ENCODE data around the gene SLC37A2.

The SLC37A2 gene

DNA sequence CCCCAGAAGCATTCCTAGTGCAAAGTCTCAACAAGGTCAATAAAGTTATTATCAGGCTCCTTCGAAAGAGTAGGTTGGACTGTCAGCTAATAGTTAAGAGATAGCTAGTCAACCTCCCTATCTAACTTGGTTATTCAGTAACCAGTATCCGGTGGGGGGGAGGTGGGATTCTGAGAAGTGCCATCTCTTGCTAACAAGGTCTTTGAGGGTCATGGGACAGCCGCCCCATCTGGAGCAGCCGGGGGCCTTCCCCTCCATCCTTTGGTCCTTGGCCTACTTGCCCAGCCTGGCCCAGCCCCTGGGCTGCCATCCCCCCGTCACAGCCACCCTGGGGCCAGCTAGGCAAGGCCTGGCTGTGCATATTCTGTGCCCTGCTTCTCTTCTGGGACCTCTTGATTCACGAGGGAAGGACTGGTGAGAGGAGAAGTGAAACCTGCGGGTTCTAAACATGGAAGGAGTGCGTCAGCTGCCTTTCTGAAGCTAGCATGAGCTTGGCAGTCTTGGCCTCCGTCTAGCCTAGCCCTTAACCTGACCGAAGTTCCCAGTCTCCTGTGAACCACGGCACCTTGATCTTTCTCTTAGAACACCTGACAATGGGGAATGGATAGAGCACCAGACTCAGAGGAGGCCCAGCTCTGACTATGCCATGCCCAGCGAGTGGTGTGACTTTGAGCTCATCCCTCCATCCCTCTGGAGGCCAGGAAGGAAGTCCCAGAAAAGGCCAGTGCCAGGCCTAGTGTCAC is 9.3 kb downstream of the SLC37A2 start:
- no peak overlapping the region for H3K27ac ChIP-seq (ENCODE audit: low read depth, low read length)
- H4K12ac ChIP-seq (ENCODE audit: low read depth, low read length): no peak overlapping the region
- H2AK5ac ChIP-seq (ENCODE audit: low read length): no peak overlapping the region
- H3K4me3 ChIP-seq (ENCODE audit: low read depth, low read length): no peak overlapping the region
- H3K9ac ChIP-seq (ENCODE audit: low read length): no peak overlapping the region
- no peak overlapping the region for H4K8ac ChIP-seq (ENCODE audit: low read depth, low read length)
- no peaks in the 10 kb centered on the region for H3K9me3 ChIP-seq (ENCODE audit: insufficient read depth, low read depth, low read length)
- H2BK120ac ChIP-seq (ENCODE audit: insufficient read depth, low read length, poor library complexity): no peak overlapping the region
- no peak overlapping the region for H3K23ac ChIP-seq (ENCODE audit: low read length)
- no CpG with 5 or more reads among the region's 12 CpGs for WGBS (ENCODE audit: extremely low coverage, insufficient coverage, insufficient read length)
- H3K27me3 ChIP-seq (ENCODE audit: insufficient read depth, low read length): no peaks in the 10 kb centered on the region
- no peak overlapping the region for H4K91ac ChIP-seq (ENCODE audit: low read depth, low read length)
- no peak overlapping the region for H3K4me2 ChIP-seq (ENCODE audit: low read length)
- no peak overlapping the region for H2BK12ac ChIP-seq (ENCODE audit: low read length)
- H3K79me1 ChIP-seq (ENCODE audit: low read length): no peaks in the 10 kb centered on the region
- peak; percentile 22 for DNase-seq
- H3K18ac ChIP-seq (ENCODE audit: low read length): no peak overlapping the region
- no peak overlapping the region for H2AFZ ChIP-seq (ENCODE audit: insufficient read depth, low read length, poor library complexity)
- H3K14ac ChIP-seq (ENCODE audit: low read length): no peak overlapping the region
- no peaks in the 10 kb centered on the region for H3K36me3 ChIP-seq (ENCODE audit: control insufficient read depth in 1 of 2, insufficient read depth in 2 of 2, low read length in 2 of 2)
- no peak overlapping the region for H2BK5ac ChIP-seq (ENCODE audit: low read depth, low read length, poor library complexity)
- H3K4ac ChIP-seq (ENCODE audit: low read depth, low read length): no peak overlapping the region
- H3K4me1 ChIP-seq (ENCODE audit: control insufficient read depth in 1 of 2, insufficient read depth in 2 of 2, low read length in 2 of 2): peaks cover 0 to 8% of the 10 kb centered on the region in 2 experiments
- no peaks in the 10 kb centered on the region for H3K79me2 ChIP-seq (ENCODE audit: control insufficient read depth, insufficient read depth, low read length, poor library complexity)

DNA sequence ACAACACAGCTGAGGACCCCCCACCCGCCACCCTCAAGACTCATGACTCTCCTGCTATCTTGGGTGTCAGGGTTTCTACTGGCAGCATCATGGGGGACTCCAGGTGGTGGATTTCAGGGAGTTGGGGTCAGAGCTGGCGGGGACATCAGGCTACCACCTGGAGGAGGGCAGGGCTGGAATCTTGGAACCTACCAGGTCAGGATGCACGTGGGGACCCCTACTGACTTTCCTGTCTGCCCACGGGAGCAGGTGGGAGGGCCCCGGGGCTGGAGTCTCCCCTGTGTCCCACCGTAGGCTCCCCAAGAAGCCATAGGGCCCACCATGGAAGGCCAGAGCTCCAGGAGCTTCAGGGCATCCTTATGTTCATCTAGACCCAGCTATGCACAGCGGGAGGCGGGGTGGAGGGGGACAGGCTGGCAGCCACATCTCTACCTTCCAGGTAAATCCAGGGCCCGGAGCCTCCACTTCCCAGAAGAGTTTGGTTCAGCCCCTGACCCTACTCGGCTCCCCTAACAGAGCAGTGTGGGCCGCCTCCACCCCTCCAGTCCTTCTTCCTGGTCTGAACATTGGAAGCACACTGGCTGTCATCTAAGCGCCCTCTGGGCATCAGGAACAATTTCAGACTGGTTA is 10.0 kb downstream of the SLC37A2 start:
- Histone ChIP-seq H3K9ac (ENCODE audit: low read length) (no peak overlapping the region), H3K9me3 (ENCODE audit: insufficient read depth, low read depth, low read length) (no peaks in the 10 kb centered on the region), H3K27ac (ENCODE audit: low read depth, low read length) (no peak overlapping the region), H3K4me3 (ENCODE audit: low read depth, low read length) (no peak overlapping the region), H2BK5ac (ENCODE audit: low read depth, low read length, poor library complexity) (no peak overlapping the region), H3K79me2 (ENCODE audit: control insufficient read depth, insufficient read depth, low read length, poor library complexity) (no peaks in the 10 kb centered on the region), H2AK5ac (ENCODE audit: low read length) (no peak overlapping the region), H4K8ac (ENCODE audit: low read depth, low read length) (no peak overlapping the region), H4K12ac (ENCODE audit: low read depth, low read length) (no peak overlapping the region), H2BK120ac (ENCODE audit: insufficient read depth, low read length, poor library complexity) (no peak overlapping the region), H3K14ac (ENCODE audit: low read length) (no peak overlapping the region), H4K91ac (ENCODE audit: low read depth, low read length) (no peak overlapping the region), H3K4ac (ENCODE audit: low read depth, low read length) (no peak overlapping the region), H2AFZ (ENCODE audit: insufficient read depth, low read length, poor library complexity) (no peak overlapping the region), H3K79me1 (ENCODE audit: low read length) (no peaks in the 10 kb centered on the region), H3K4me2 (ENCODE audit: low read length) (no peak overlapping the region), H3K36me3 (ENCODE audit: control insufficient read depth in 1 of 2, insufficient read depth in 2 of 2, low read length in 2 of 2) (no peaks in the 10 kb centered on the region), H3K18ac (ENCODE audit: low read length) (no peak overlapping the region), H3K4me1 (ENCODE audit: control insufficient read depth in 1 of 2, insufficient read depth in 2 of 2, low read length in 2 of 2) (peaks cover 0 to 8% of the 10 kb centered on the region in 2 experiments), H3K23ac (ENCODE audit: low read length) (no peak overlapping the region), H3K27me3 (ENCODE audit: insufficient read depth, low read length) (no peaks in the 10 kb centered on the region), H2BK12ac (ENCODE audit: low read length) (no peak overlapping the region)
- DNase-seq: no peak
- WGBS (ENCODE audit: extremely low coverage, insufficient coverage, insufficient read length): no CpG with 5 or more reads among the region's 12 CpGs

DNA sequence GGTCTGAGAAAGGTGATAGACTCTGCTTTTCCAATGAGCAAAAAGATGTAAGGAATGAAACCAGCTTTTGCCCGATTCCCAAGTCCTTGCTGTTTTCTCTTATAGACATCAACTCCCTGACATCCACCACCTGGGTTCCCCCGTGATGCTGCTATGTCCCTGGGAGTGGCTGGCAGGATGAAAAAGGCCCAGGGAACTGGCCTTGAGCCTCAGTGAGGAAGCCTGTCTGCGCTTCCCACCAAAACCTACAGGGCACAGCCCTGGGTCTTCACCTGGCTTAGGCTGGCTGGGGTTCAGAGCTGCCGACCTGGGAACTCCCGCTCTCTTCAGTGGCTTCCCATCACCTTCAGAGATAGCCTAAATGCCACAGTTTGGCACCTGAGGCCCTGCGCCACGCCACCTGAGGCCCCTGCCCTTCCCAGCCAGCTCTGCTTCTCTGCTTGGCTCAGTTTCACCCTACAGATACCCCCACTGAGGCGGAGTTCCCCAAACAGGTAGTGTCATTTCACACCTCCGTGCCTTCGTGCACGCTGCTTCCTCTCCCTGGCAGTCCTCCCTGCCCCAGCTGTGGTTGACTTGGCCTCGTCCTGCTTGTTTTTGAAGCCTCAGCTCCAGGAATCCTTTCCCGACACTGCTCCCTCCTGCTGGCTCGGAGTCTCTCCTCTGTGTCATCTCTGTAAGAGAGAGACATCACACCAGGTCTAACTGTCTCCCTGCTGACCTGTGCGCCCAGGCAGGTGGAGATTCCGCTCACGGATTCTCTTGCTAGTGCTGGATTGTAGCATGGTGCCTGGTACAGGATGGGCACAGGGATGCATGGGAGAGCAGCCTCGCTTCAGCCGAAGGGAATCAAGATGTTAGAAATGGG is 10.7 kb downstream of the SLC37A2 start:
- peaks cover 3 to 8% of the 10 kb centered on the region in 2 experiments for H3K4me1 ChIP-seq (ENCODE audit: control insufficient read depth in 1 of 2, insufficient read depth in 2 of 2, low read length in 2 of 2)
- H3K4ac ChIP-seq (ENCODE audit: low read depth, low read length): no peak overlapping the region
- no peak overlapping the region for H3K9ac ChIP-seq (ENCODE audit: low read length)
- H4K8ac ChIP-seq (ENCODE audit: low read depth, low read length): no peak overlapping the region
- H3K14ac ChIP-seq (ENCODE audit: low read length): no peak overlapping the region
- no peaks in the 10 kb centered on the region for H3K27me3 ChIP-seq (ENCODE audit: insufficient read depth, low read length)
- WGBS (ENCODE audit: extremely low coverage, insufficient coverage, insufficient read length): no CpG with 5 or more reads among the region's 19 CpGs
- H3K4me2 ChIP-seq (ENCODE audit: low read length): no peak overlapping the region
- H2BK12ac ChIP-seq (ENCODE audit: low read length): no peak overlapping the region
- H3K9me3 ChIP-seq (ENCODE audit: insufficient read depth, low read depth, low read length): no peaks in the 10 kb centered on the region
- H3K79me1 ChIP-seq (ENCODE audit: low read length): no peaks in the 10 kb centered on the region
- no peak overlapping the region for H3K4me3 ChIP-seq (ENCODE audit: low read depth, low read length)
- no peak overlapping the region for H3K23ac ChIP-seq (ENCODE audit: low read length)
- no peak overlapping the region for H2AFZ ChIP-seq (ENCODE audit: insufficient read depth, low read length, poor library complexity)
- no peak overlapping the region for H3K18ac ChIP-seq (ENCODE audit: low read length)
- H2AK5ac ChIP-seq (ENCODE audit: low read length): no peak overlapping the region
- H4K12ac ChIP-seq (ENCODE audit: low read depth, low read length): no peak overlapping the region
- no peak overlapping the region for H4K91ac ChIP-seq (ENCODE audit: low read depth, low read length)
- no peak for DNase-seq
- H2BK120ac ChIP-seq (ENCODE audit: insufficient read depth, low read length, poor library complexity): no peak overlapping the region
- H2BK5ac ChIP-seq (ENCODE audit: low read depth, low read length, poor library complexity): no peak overlapping the region
- H3K79me2 ChIP-seq (ENCODE audit: control insufficient read depth, insufficient read depth, low read length, poor library complexity): no peaks in the 10 kb centered on the region
- H3K36me3 ChIP-seq (ENCODE audit: control insufficient read depth in 1 of 2, insufficient read depth in 2 of 2, low read length in 2 of 2): no peaks in the 10 kb centered on the region
- H3K27ac ChIP-seq (ENCODE audit: low read depth, low read length): no peak overlapping the region

DNA sequence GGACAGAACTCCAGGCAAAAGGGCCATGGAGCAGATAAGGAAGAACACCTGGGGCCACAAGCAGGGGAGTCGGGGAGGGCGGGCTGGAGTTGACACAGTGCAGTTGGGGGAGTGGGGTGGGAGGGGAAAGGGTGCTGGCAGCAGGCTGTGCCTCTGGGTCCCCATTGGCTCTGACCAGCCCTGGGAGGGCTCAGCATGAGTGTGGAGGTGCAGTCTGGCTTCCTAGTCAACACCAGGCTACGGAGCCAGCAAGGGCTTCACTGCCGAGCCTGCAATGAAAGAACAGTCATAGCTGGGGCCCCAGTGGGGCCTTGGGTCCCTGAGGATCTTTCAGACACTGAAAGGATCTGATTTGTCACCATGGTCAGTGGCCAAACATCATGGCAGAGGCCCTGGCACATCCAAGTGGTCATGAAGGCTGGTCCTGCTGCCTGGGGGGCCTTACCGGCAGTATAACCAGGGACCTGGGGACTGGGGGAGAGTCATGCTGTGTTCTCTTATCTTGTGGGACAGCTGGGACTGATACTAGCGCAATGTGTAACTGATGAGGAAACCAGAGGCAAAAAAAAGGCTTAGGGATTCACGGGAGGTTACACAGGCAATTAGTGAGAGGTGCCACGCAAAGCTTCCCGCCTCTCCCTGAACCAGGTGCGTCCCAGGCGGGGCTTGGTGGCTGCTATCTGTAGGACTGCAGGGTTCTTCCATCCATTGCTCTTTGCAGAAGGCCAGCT is 11.6 kb downstream of the SLC37A2 start:
- H2BK120ac ChIP-seq (ENCODE audit: insufficient read depth, low read length, poor library complexity): no peak overlapping the region
- H3K9ac ChIP-seq (ENCODE audit: low read length): no peak overlapping the region
- no peak overlapping the region for H2AFZ ChIP-seq (ENCODE audit: insufficient read depth, low read length, poor library complexity)
- H3K79me2 ChIP-seq (ENCODE audit: control insufficient read depth, insufficient read depth, low read length, poor library complexity): no peaks in the 10 kb centered on the region
- no peak overlapping the region for H4K91ac ChIP-seq (ENCODE audit: low read depth, low read length)
- H3K36me3 ChIP-seq (ENCODE audit: control insufficient read depth in 1 of 2, insufficient read depth in 2 of 2, low read length in 2 of 2): no peaks in the 10 kb centered on the region
- no peak overlapping the region for H3K4ac ChIP-seq (ENCODE audit: low read depth, low read length)
- no peak overlapping the region for H2AK5ac ChIP-seq (ENCODE audit: low read length)
- H3K4me3 ChIP-seq (ENCODE audit: low read depth, low read length): no peak overlapping the region
- H3K27me3 ChIP-seq (ENCODE audit: insufficient read depth, low read length): no peaks in the 10 kb centered on the region
- no peak overlapping the region for H3K18ac ChIP-seq (ENCODE audit: low read length)
- H3K4me2 ChIP-seq (ENCODE audit: low read length): no peak overlapping the region
- no peak overlapping the region for H4K8ac ChIP-seq (ENCODE audit: low read depth, low read length)
- no peaks in the 10 kb centered on the region for H3K9me3 ChIP-seq (ENCODE audit: insufficient read depth, low read depth, low read length)
- H3K23ac ChIP-seq (ENCODE audit: low read length): no peak overlapping the region
- H3K79me1 ChIP-seq (ENCODE audit: low read length): no peaks in the 10 kb centered on the region
- H3K27ac ChIP-seq (ENCODE audit: low read depth, low read length): no peak overlapping the region
- no peak overlapping the region for H2BK12ac ChIP-seq (ENCODE audit: low read length)
- no peak for DNase-seq
- no peak overlapping the region for H2BK5ac ChIP-seq (ENCODE audit: low read depth, low read length, poor library complexity)
- no peak overlapping the region for H3K14ac ChIP-seq (ENCODE audit: low read length)
- peaks cover 8 to 14% of the 10 kb centered on the region in 2 experiments for H3K4me1 ChIP-seq (ENCODE audit: control insufficient read depth in 1 of 2, insufficient read depth in 2 of 2, low read length in 2 of 2)
- no CpG with 5 or more reads among the region's 11 CpGs for WGBS (ENCODE audit: extremely low coverage, insufficient coverage, insufficient read length)
- H4K12ac ChIP-seq (ENCODE audit: low read depth, low read length): no peak overlapping the region

Measured in trophoblast cell (in vitro differentiated cells and primary cell).